Neural progenitor cell (in vitro differentiated cells): Measurements from ENCODE around the gene AMBN. TPM values are rescaled to one million over a fixed set of nuclear protein-coding genes. Genes with fewer than 3 reads are reported as not detected.

Experiments used
- DNase-seq: peaks from one replicate; pipeline ENCODE4 v3.0.0-alpha.2; 2016; ENCODE audit warnings: low spot score
- H2AFZ ChIP-seq: fragments of 200-600 bp; sonication (generic); replicated peaks from 2 replicates; pipeline ENCODE4 v1.6.1; 2016; ENCODE audit warnings: antibody characterized with exemption
- H3F3A ChIP-seq: fragments of 200-600 bp; sonication (generic); 2 replicates; pipeline ENCODE4 v1.6.1; 2016; ENCODE audit warnings: antibody characterized with exemption, low read depth
- H3K27ac ChIP-seq: fragments of 200-600 bp; sonication (generic); 2 replicates; pipeline ENCODE4 v1.5.1; 2016; ENCODE audit warnings: mild to moderate bottlenecking
- H3K27me3 ChIP-seq: fragments of 200-600 bp; sonication (generic); 2 replicates; pipeline ENCODE4 v1.6.1; 2016; ENCODE audit warnings: mild to moderate bottlenecking, moderate library complexity
- H3K36me3 ChIP-seq: fragments of 200-600 bp; sonication (generic); 2 replicates; pipeline ENCODE4 v1.5.1; 2016
- H3K4me1 ChIP-seq: fragments of 200-600 bp; sonication (generic); 2 replicates; pipeline ENCODE4 v1.6.1; 2016; ENCODE audit warnings: mixed run types
- H3K4me2 ChIP-seq: fragments of 200-600 bp; sonication (generic); 2 replicates; pipeline ENCODE4 v1.6.1; 2016
- H3K4me3 ChIP-seq: fragments of 200-600 bp; sonication (generic); 2 replicates; pipeline ENCODE4 v1.5.1; 2016
- H3K79me2 ChIP-seq: fragments of 200-600 bp; sonication (generic); 2 replicates; pipeline ENCODE4 v1.6.1; 2016; ENCODE audit warnings: low read depth
- H3K9ac ChIP-seq: fragments of 200-600 bp; sonication (generic); 2 replicates; pipeline ENCODE4 v1.6.1; 2016
- H3K9me3 ChIP-seq: fragments of 200-600 bp; sonication (generic); 2 replicates; pipeline ENCODE4 v1.5.1; 2016; ENCODE audit warnings: low read depth
- H4K20me1 ChIP-seq: fragments of 200-600 bp; sonication (generic); 2 replicates; pipeline ENCODE4 v1.6.1; 2016; ENCODE audit warnings: low read depth
- H3K27ac Mint-ChIP-seq: 3 replicates; pipeline ENCODE4 v1.8.0; 2021; ENCODE audit warnings: mixed read lengths
- H3K27me3 Mint-ChIP-seq: 2 replicates; pipeline ENCODE4 v1.8.0; 2022; ENCODE audit warnings: low read depth, mild to moderate bottlenecking, inconsistent platforms, moderate library complexity, mixed read lengths; ENCODE audit not compliant: insufficient read depth
- H3K36me3 Mint-ChIP-seq: 3 replicates; pipeline ENCODE4 v1.8.0; 2021; ENCODE audit warnings: mixed read lengths
- H3K4me1 Mint-ChIP-seq: 3 replicates; pipeline ENCODE4 v1.8.0; 2021; ENCODE audit warnings: mixed read lengths
- H3K4me3 Mint-ChIP-seq: 3 replicates; pipeline ENCODE4 v1.8.0; 2021; ENCODE audit warnings: mild to moderate bottlenecking, moderate library complexity, mixed read lengths
- H3K9me3 Mint-ChIP-seq: 3 replicates; pipeline ENCODE4 v1.8.0; 2020; ENCODE audit warnings: mixed read lengths
- EZH2 ChIP-seq: fragments of 200-600 bp; sonication (generic); IDR thresholded peaks from 2 replicates; pipeline ENCODE4 v1.6.1; 2017; ENCODE audit warnings: antibody characterized with exemption, mild to moderate bottlenecking, moderate library complexity
- EZH2phosphoT487 ChIP-seq: fragments of 200-600 bp; sonication (generic); IDR thresholded peaks from 2 replicates; pipeline ENCODE4 v1.6.1; 2017; ENCODE audit warnings: antibody characterized with exemption
- total RNA-seq: library from RNA; depleted of rRNA; stranded (reverse); fragments of >200 nt; gene quantifications from 2 replicates; pipeline ENCODE4 v1.2.3, GENCODE V29; 2015; ENCODE audit warnings: low replicate concordance
- TF ChIP-seq, protein P1 (sequence below): fragments of 200-600 bp; sonication (generic); IDR thresholded peaks from 2 replicates; pipeline ENCODE4 v1.5.1; 2017; ENCODE audit warnings: antibody characterized with exemption, mild to moderate bottlenecking

AMBN gene
- total RNA-seq, 1 donor from 2014 or later, result not detected

DNA sequence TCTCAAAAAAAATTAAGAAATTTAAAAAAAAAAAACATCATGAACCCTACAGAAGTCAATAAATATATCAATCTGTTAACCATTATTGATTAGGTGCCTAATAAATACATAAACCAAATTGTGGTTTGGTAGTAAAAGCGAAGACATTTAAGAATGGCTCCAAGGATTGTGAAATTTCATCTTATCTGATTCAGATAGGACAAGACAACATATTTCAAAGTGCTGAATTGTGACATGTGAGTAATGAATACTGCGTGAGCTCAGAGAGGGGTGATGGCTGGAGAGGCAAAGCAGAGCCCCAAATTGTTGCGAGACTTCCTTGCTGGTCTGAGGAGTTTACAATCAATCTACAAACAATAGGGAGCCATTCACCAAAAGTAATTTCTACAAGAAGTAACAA, 8.2 kb downstream of the AMBN start:
- Histone ChIP-seq H3K4me2 (no peak overlapping the region), H3K27ac (no peak overlapping the region), H3F3A (no peaks in the 10 kb centered on the region), H3K4me3 (no peak overlapping the region), H3K79me2 (no peaks in the 10 kb centered on the region), H3K9me3 (no peaks in the 10 kb centered on the region), H3K36me3 (no peaks in the 10 kb centered on the region), H4K20me1 (no peaks in the 10 kb centered on the region), H3K27me3 (no peaks in the 10 kb centered on the region), H3K9ac (no peak overlapping the region), H3K4me1 (no peaks in the 10 kb centered on the region), H2AFZ (no peak overlapping the region)
- no peaks in the 10 kb centered on the region for H3K4me1 Mint-ChIP-seq
- H3K9me3 Mint-ChIP-seq, result no peaks in the 10 kb centered on the region
- no peak for DNase-seq
- H3K27me3 Mint-ChIP-seq, result no peaks in the 10 kb centered on the region
- no peaks in the 10 kb centered on the region for H3K36me3 Mint-ChIP-seq
- no peak overlapping the region for H3K27ac Mint-ChIP-seq
- TF ChIP-seq EZH2 (no peak), EZH2phosphoT487 (no peak)
- TF ChIP-seq, protein P1, sequence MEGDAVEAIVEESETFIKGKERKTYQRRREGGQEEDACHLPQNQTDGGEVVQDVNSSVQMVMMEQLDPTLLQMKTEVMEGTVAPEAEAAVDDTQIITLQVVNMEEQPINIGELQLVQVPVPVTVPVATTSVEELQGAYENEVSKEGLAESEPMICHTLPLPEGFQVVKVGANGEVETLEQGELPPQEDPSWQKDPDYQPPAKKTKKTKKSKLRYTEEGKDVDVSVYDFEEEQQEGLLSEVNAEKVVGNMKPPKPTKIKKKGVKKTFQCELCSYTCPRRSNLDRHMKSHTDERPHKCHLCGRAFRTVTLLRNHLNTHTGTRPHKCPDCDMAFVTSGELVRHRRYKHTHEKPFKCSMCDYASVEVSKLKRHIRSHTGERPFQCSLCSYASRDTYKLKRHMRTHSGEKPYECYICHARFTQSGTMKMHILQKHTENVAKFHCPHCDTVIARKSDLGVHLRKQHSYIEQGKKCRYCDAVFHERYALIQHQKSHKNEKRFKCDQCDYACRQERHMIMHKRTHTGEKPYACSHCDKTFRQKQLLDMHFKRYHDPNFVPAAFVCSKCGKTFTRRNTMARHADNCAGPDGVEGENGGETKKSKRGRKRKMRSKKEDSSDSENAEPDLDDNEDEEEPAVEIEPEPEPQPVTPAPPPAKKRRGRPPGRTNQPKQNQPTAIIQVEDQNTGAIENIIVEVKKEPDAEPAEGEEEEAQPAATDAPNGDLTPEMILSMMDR, result no peak
- no peak overlapping the region for H3K4me3 Mint-ChIP-seq

DNA sequence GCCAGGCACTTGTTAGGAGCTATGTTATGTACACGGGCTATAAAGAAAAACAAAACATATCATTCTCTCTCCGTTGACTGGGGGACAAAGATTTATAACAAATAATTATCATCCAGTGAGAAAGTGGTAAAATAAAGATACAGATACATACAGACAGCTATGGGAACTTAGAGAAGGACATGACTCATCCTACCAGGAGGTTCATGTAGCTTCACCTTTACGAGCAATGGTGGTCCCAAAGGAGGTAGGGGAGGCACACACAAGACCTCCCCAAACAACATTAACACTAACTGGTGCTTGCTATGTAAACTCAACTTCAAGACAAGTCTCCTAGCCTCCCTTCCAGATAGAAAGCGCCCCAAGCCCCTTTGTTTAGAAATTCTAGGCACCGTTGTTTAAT, 8.9 kb downstream of the AMBN start:
- Histone ChIP-seq H3F3A (no peaks in the 10 kb centered on the region), H3K4me3 (no peak overlapping the region), H3K36me3 (no peaks in the 10 kb centered on the region), H3K79me2 (no peaks in the 10 kb centered on the region), H3K27me3 (no peaks in the 10 kb centered on the region), H3K9ac (no peak overlapping the region), H3K4me2 (no peak overlapping the region), H3K27ac (no peak overlapping the region), H4K20me1 (no peaks in the 10 kb centered on the region), H3K4me1 (no peaks in the 10 kb centered on the region), H3K9me3 (no peaks in the 10 kb centered on the region), H2AFZ (no peak overlapping the region)
- DNase-seq, result no peak
- Mint-ChIP-seq H3K4me3 (no peak overlapping the region), H3K4me1 (no peaks in the 10 kb centered on the region), H3K9me3 (no peaks in the 10 kb centered on the region), H3K27ac (no peak overlapping the region), H3K36me3 (no peaks in the 10 kb centered on the region), H3K27me3 (no peaks in the 10 kb centered on the region)
- TF ChIP-seq EZH2phosphoT487 (no peak), EZH2 (no peak)
- TF ChIP-seq, protein P1, result no peak

DNA sequence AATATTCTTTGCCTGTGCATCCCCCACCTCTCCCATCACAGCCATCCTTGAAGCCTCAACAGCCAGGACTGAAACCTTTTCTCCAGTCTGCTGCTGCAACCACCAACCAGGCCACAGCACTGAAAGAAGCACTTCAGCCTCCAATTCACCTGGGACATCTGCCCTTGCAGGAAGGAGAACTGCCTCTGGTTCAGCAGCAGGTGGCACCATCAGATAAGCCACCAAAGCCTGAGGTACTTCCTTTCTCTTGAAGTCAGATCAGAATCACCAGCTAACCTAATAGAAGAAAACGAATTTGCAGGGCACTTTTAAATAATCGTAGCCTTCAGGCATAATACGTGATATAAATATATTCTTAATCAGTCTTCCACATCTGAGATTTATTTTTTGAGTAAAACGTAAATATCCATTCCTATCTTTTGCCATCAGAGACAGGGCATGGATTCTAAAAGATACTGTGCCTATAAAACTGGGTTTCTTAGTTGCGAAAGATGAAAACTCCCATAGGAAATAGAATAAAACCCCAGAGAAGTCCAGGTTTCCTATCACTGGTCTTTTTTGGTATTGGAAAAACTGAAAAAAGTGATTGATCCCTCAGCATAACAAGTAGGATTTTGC, 9.5 kb downstream of the AMBN start:
- Mint-ChIP-seq H3K27ac (no peak overlapping the region), H3K9me3 (no peaks in the 10 kb centered on the region), H3K36me3 (no peaks in the 10 kb centered on the region), H3K4me1 (no peaks in the 10 kb centered on the region), H3K27me3 (no peaks in the 10 kb centered on the region), H3K4me3 (no peak overlapping the region)
- Histone ChIP-seq H3K27me3 (no peaks in the 10 kb centered on the region), H3K4me3 (no peak overlapping the region), H4K20me1 (no peaks in the 10 kb centered on the region), H2AFZ (no peak overlapping the region), H3K79me2 (no peaks in the 10 kb centered on the region), H3K27ac (no peak overlapping the region), H3F3A (no peaks in the 10 kb centered on the region), H3K9me3 (no peaks in the 10 kb centered on the region), H3K4me2 (no peak overlapping the region), H3K9ac (no peak overlapping the region), H3K36me3 (no peaks in the 10 kb centered on the region), H3K4me1 (no peaks in the 10 kb centered on the region)
- peak; percentile 78 for DNase-seq
- TF ChIP-seq, protein P1, result peak; percentile 85
- no peak for TF ChIP-seq EZH2phosphoT487
